Measurements from ENCODE around the gene C1QL1. TPM values are rescaled to one million over a fixed set of nuclear protein-coding genes. Genes with fewer than 3 reads are reported as not detected.

Gene C1QL1
- total RNA-seq, 1 experiment from 2014 or later, result 1.5 TPM

DNA sequence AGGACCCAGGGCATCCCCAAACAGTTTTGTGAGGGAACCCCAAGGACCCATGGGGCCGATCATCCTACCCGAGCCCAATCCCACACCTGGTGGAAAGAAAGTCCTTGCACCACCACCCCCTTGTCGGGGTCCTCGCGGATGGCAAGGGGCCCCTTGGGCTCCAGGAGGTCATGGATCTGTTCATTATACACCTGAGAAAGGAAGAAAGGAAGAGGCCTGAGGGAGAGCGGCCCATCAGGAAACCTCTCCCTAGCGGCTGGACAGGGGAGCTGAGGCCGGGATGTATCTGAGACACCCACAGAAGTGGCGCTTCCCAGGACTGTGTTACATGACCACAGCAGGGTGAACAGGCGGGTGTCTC lies 33.4 kb downstream of the C1QL1 start:
- intact Hi-C loops (cut with micrococcal nuclease; ENCODE audit: unreplicated experiment), result no loop called here
- H3K4me1 Mint-ChIP-seq (ENCODE audit: low read depth, unreplicated experiment), result peaks cover under 1% of the 10 kb centered on the region
- no peaks in the 10 kb centered on the region for H3K9me3 Mint-ChIP-seq (ENCODE audit: low read depth, unreplicated experiment)
- no peak overlapping the region for H3K4me3 Mint-ChIP-seq (ENCODE audit: low read depth, unreplicated experiment)
- no peaks in the 10 kb centered on the region for H3K27me3 Mint-ChIP-seq (ENCODE audit: unreplicated experiment)
- H3K27ac Mint-ChIP-seq (ENCODE audit: unreplicated experiment), result no peak overlapping the region
- CTCF ChIA-PET, result no interaction called here
- no TSS peak for BruUV-seq (replicated peaks)
- TF ChIP-seq, protein P1, sequence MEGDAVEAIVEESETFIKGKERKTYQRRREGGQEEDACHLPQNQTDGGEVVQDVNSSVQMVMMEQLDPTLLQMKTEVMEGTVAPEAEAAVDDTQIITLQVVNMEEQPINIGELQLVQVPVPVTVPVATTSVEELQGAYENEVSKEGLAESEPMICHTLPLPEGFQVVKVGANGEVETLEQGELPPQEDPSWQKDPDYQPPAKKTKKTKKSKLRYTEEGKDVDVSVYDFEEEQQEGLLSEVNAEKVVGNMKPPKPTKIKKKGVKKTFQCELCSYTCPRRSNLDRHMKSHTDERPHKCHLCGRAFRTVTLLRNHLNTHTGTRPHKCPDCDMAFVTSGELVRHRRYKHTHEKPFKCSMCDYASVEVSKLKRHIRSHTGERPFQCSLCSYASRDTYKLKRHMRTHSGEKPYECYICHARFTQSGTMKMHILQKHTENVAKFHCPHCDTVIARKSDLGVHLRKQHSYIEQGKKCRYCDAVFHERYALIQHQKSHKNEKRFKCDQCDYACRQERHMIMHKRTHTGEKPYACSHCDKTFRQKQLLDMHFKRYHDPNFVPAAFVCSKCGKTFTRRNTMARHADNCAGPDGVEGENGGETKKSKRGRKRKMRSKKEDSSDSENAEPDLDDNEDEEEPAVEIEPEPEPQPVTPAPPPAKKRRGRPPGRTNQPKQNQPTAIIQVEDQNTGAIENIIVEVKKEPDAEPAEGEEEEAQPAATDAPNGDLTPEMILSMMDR (IDR thresholded peaks at IDR 0.05; ENCODE audit: unreplicated experiment), result no peak
- DNase-seq, result no peak
- peaks cover 30% of the 10 kb centered on the region for H3K36me3 Mint-ChIP-seq (ENCODE audit: insufficient read depth, unreplicated experiment)

DNA sequence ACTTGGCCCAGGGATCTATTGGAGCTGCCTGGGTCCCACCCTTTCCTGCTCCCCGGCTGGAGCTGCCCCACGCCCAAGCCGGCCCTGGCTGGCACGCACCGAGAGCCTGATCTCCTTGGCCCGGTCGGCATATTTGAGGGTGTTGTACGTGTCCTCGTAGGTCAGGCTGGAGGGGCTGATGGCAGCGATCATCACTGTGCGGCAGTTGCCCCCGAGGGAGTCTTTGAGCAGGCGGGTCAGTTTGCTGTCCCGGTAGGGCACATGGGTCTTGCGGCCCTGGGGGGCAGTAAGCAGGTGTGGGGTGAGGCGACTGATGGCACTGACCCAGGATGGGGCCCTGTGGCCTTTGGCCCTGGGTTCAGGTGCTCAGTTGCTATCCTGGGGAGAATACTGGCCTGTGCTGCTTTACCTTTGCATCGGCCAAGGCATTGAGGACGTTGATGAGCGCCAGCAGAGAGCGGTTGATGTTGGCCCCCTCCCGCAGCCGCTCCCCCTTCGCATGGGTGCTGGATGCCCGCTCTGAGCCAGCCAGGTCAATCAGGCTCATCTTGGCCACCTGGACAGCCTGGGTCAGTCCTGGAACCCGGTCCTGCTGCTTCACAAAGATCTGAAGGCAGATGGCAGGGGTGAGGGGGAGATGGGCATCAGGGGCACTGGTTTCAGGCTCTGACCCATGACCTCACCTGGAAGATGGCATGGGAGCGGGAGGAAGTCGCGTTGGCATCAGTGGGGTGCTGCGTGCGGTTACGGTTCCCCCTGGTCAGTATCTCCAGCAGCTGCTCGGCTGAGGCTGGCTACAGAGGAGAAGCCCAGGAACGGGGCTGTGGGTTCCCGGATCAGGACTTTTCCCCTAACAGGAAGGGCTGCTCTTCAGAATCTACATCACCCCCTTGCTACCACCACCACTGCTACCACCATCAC lies 34.0 kb downstream of the C1QL1 start:
- H3K4me1 Mint-ChIP-seq (ENCODE audit: low read depth, unreplicated experiment), result no peaks in the 10 kb centered on the region
- no peaks in the 10 kb centered on the region for H3K9me3 Mint-ChIP-seq (ENCODE audit: low read depth, unreplicated experiment)
- CTCF ChIA-PET, result interaction anchor here (0.7 kb wide), 1 partner anchor 105 kb away, joined by 3 read pairs; no protein-coding TSS in a partner anchor
- TF ChIP-seq, protein P1 (IDR thresholded peaks at IDR 0.05; ENCODE audit: unreplicated experiment), result no peak
- intact Hi-C loops (cut with micrococcal nuclease; ENCODE audit: unreplicated experiment), result no loop called here
- peaks cover 24% of the 10 kb centered on the region for H3K36me3 Mint-ChIP-seq (ENCODE audit: insufficient read depth, unreplicated experiment)
- no peak overlapping the region for H3K27ac Mint-ChIP-seq (ENCODE audit: unreplicated experiment)
- no TSS peak for BruUV-seq (replicated peaks)
- DNase-seq, result no peak
- no peaks in the 10 kb centered on the region for H3K27me3 Mint-ChIP-seq (ENCODE audit: unreplicated experiment)
- H3K4me3 Mint-ChIP-seq (ENCODE audit: low read depth, unreplicated experiment), result no peak overlapping the region

DNA sequence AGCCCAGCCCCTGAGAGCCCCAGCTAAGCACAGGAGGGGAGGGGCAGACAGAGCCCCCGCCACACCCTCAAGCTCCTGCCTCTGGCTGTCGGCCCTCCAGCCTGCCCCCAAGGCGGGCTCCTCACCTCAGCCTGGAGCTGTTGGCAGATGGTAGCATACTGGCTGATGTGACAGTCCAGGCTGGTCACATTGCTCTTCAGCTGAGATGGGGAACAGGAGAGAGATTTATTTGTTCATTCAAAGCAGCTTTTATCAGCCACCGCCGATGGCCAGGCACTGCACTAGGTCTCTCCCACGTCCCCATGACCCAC lies 35.4 kb downstream of the C1QL1 start:
- no peaks in the 10 kb centered on the region for H3K27me3 Mint-ChIP-seq (ENCODE audit: unreplicated experiment)
- DNase-seq, result no peak
- peaks cover 16% of the 10 kb centered on the region for H3K36me3 Mint-ChIP-seq (ENCODE audit: insufficient read depth, unreplicated experiment)
- no peak overlapping the region for H3K4me3 Mint-ChIP-seq (ENCODE audit: low read depth, unreplicated experiment)
- H3K4me1 Mint-ChIP-seq (ENCODE audit: low read depth, unreplicated experiment), result no peaks in the 10 kb centered on the region
- intact Hi-C loops (cut with micrococcal nuclease; ENCODE audit: unreplicated experiment), result no loop called here
- no TSS peak for BruUV-seq (replicated peaks)
- TF ChIP-seq, protein P1 (IDR thresholded peaks at IDR 0.05; ENCODE audit: unreplicated experiment), result no peak
- H3K27ac Mint-ChIP-seq (ENCODE audit: unreplicated experiment), result no peak overlapping the region
- CTCF ChIA-PET, result interaction anchor here (0.5 to 1.5 kb wide), 2 partner anchors 12 to 269 kb away, joined by 4 to 5 read pairs; no protein-coding TSS in a partner anchor
- no peaks in the 10 kb centered on the region for H3K9me3 Mint-ChIP-seq (ENCODE audit: low read depth, unreplicated experiment)

DNA sequence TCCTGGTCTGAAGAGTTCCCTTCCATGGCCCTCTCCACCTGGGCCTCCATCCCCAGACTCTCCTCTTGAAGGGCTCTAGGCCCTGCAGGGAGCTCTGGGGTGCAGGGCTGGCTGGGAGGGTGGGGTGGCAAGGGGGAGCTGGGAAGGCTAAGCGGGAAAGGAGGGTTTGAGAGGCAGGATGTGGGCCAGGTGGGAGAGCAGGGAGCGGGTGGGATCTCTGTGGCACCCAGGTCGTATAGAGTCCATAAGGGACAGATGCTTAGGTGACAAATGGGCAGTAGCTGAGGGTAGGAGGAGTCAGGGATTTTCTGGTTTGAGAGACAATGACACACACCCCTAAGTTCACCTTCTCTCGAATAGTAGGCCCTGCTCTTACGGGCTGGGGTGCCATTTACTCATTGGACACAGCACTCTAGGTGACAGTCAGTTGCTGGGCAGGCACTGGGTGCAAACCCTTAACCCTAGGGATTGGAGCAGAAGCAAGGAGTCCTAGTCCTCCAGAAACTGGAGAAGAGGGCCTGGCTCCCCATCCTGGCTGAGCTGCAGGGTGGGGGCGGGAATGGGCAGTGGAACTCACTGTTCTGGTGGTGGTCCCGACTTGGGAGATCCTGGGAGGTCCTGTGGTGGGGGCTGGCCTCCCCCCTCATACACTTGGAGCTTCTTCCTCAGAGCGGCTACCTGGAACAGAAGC lies 35.9 kb downstream of the C1QL1 start:
- CTCF ChIA-PET, result interaction anchor here (0.5 to 1.5 kb wide), 2 partner anchors 12 to 269 kb away, joined by 4 to 5 read pairs; no protein-coding TSS in a partner anchor
- no peak overlapping the region for H3K27ac Mint-ChIP-seq (ENCODE audit: unreplicated experiment)
- H3K4me3 Mint-ChIP-seq (ENCODE audit: low read depth, unreplicated experiment), result no peak overlapping the region
- no TSS peak for BruUV-seq (replicated peaks)
- TF ChIP-seq, protein P1 (IDR thresholded peaks at IDR 0.05; ENCODE audit: unreplicated experiment), result no peak
- H3K4me1 Mint-ChIP-seq (ENCODE audit: low read depth, unreplicated experiment), result no peaks in the 10 kb centered on the region
- H3K9me3 Mint-ChIP-seq (ENCODE audit: low read depth, unreplicated experiment), result no peaks in the 10 kb centered on the region
- no peak for DNase-seq
- intact Hi-C loops (cut with micrococcal nuclease; ENCODE audit: unreplicated experiment), result no loop called here
- no peaks in the 10 kb centered on the region for H3K27me3 Mint-ChIP-seq (ENCODE audit: unreplicated experiment)
- H3K36me3 Mint-ChIP-seq (ENCODE audit: insufficient read depth, unreplicated experiment), result peaks cover 16% of the 10 kb centered on the region
